Keratinocyte (primary cell): Measurements from ENCODE around the gene PCED1A. TPM values are rescaled to one million over a fixed set of nuclear protein-coding genes. Genes with fewer than 3 reads are reported as not detected.
A peak's percentile ranks its signal among the peaks of the same experiment; 100 is the strongest.

Source experiments
- DNase-seq: peaks from one replicate; pipeline ENCODE4 v3.0.0-alpha.2; 2011; ENCODE audit warnings: low read depth, missing footprints, low spot score
- FAIRE-seq: peaks from 2 replicates; lab custom pipeline; 2011; peaks lifted over from hg19 to GRCh38; lab: Jason Lieb, UNC
- H2AFZ ChIP-seq: 2 replicates; pipeline ENCODE4 v1.6.0; 2012; ENCODE audit warnings: low read length, control low read depth, inconsistent platforms; ENCODE audit not compliant: control insufficient read depth
- H3K27ac ChIP-seq: 2 replicates; pipeline ENCODE4 v1.5.1; 2011; ENCODE audit warnings: low read length; ENCODE audit not compliant: control insufficient read depth, insufficient read depth
- H3K27me3 ChIP-seq: 3 replicates; pipeline ENCODE4 v1.6.0; 2011; ENCODE audit warnings: low read length; ENCODE audit not compliant: control insufficient read depth, insufficient read depth; ENCODE audit errors: extremely low read depth
- H3K36me3 ChIP-seq, 2 experiments: 2 replicates in 1 of 2; 3 replicates in 1 of 2; pipeline ENCODE4 v1.5.1; 2011; ENCODE audit warnings: low read length in 2 of 2, mild to moderate bottlenecking in 1 of 2; ENCODE audit not compliant: control insufficient read depth in 2 of 2, insufficient read depth in 2 of 2; ENCODE audit errors: extremely low read depth in 1 of 2
- H3K4me1 ChIP-seq: 3 replicates; pipeline ENCODE4 v1.5.1; 2011; ENCODE audit warnings: low read length; ENCODE audit not compliant: control insufficient read depth, insufficient read depth; ENCODE audit errors: extremely low read depth
- H3K4me2 ChIP-seq: 3 replicates; pipeline ENCODE4 v1.6.0; 2011; ENCODE audit warnings: low read depth, low read length; ENCODE audit not compliant: control insufficient read depth, insufficient read depth; ENCODE audit errors: extremely low read depth
- H3K4me3 ChIP-seq, 3 experiments: fragments of 200-600 bp in 1 of 3; sonication (generic) in 1 of 3; 2 replicates in 2 of 3; 3 replicates in 1 of 3; pipeline ENCODE4 v1.5.1; 2011 to 2016; ENCODE audit warnings: low read length in 3 of 3, mild to moderate bottlenecking in 3 of 3, control low read depth in 2 of 3, inconsistent platforms in 1 of 3, low read depth in 1 of 3, mixed read lengths in 1 of 3, mixed run types in 1 of 3, moderate library complexity in 1 of 3; ENCODE audit not compliant: control insufficient read depth in 2 of 3, insufficient read depth in 2 of 3; ENCODE audit errors: extremely low read depth in 1 of 3
- H3K79me2 ChIP-seq: 2 replicates; pipeline ENCODE4 v1.6.0; 2012; ENCODE audit warnings: low read length; ENCODE audit not compliant: control insufficient read depth, insufficient read depth
- H3K9ac ChIP-seq: 3 replicates; pipeline ENCODE4 v1.6.0; 2011; ENCODE audit warnings: low read length; ENCODE audit not compliant: control insufficient read depth, insufficient read depth; ENCODE audit errors: extremely low read depth
- H3K9me1 ChIP-seq: 3 replicates; pipeline ENCODE4 v1.6.0; 2011; ENCODE audit warnings: low read length; ENCODE audit not compliant: control insufficient read depth, insufficient read depth; ENCODE audit errors: extremely low read depth
- H3K9me3 ChIP-seq: 2 replicates; pipeline ENCODE4 v1.5.1; 2012; ENCODE audit warnings: low read depth, low read length; ENCODE audit not compliant: control insufficient read depth
- H4K20me1 ChIP-seq: 3 replicates; pipeline ENCODE4 v1.6.0; 2011; ENCODE audit warnings: low read length; ENCODE audit not compliant: control insufficient read depth, insufficient read depth; ENCODE audit errors: extremely low read depth
- CTCF ChIP-seq, 3 experiments: IDR thresholded peaks in 1 of 3; conservative IDR thresholded peaks in 1 of 3; optimal IDR thresholded peaks in 1 of 3; 2 replicates in 2 of 3; 3 replicates in 1 of 3; pipeline versions ENCODE3 to v1.5.1; 2011; ENCODE audit warnings: low read length in 3 of 3, mild to moderate bottlenecking in 3 of 3, moderate library complexity in 2 of 3, control low read depth in 1 of 3, inconsistent platforms in 1 of 3; ENCODE audit not compliant: insufficient read depth in 2 of 3; ENCODE audit errors: extremely low read depth in 1 of 3
- EZH2 ChIP-seq: IDR thresholded peaks from one replicate; pipeline ENCODE4 v1.6.1; 2012; ENCODE audit warnings: inconsistent platforms, mild to moderate bottlenecking, low read length, moderate library complexity
- dilution Hi-C: fragments of 300-500 bp; cut with MboI; formaldehyde crosslinking; loops from one replicate; pipeline ENCODE4 v1.7.0; 2020; ENCODE audit warnings: low sequenced_read_pairs; ENCODE audit not compliant: extremely low pct_ligation_motif_present
- polyA minus RNA-seq, 3 experiments: library from RNA; depleted of rRNA, polyadenylated mRNA; stranded (reverse); fragments of >200 nt; gene quantifications; 1 replicate in 1 of 3; 2 replicates in 1 of 3; 3 replicates in 1 of 3; pipeline ENCODE4 v1.2.3, GENCODE V29; 2011
- polyA plus RNA-seq, 5 experiments: library from polyadenylated mRNA; depleted of rRNA in 3 of 5; stranded (reverse) in 3 of 5; stranded (forward) in 1 of 5; unstranded in 1 of 5; fragments of >200 nt; gene quantifications; 1 replicate in 1 of 5; 2 replicates in 3 of 5; 3 replicates in 1 of 5; pipeline versions ENCODE4 v1.2.1 to v1.2.3, GENCODE V29; 2011 to 2012; ENCODE audit warnings: missing spikeins in 2 of 5, low read depth in 1 of 5, low replicate concordance in 1 of 5

Gene PCED1A
- 4.7 to 9.9 TPM (median 5.6 TPM) in 3 replicates for polyA plus RNA-seq
- 4.5 TPM for polyA plus RNA-seq (2011; ENCODE audit: low read depth)
- polyA plus RNA-seq (2011; cell fraction: cytosol; rRNA removed) = 1.8 and 3.5 TPM in 2 replicates
- 27.9 and 29.9 TPM in 2 replicates for polyA plus RNA-seq (2011; cell fraction: nucleus; rRNA removed)
- polyA plus RNA-seq (2012; ENCODE audit: low replicate concordance) = 5.7 and 8.8 TPM in 2 replicates
- 1.6 to 4.3 TPM (median 3.1 TPM) in 3 replicates for polyA minus RNA-seq
- polyA minus RNA-seq (2011; cell fraction: cytosol; rRNA and poly(A)+ RNA removed) = 6.1 TPM
- polyA minus RNA-seq (2011; cell fraction: nucleus; rRNA and poly(A)+ RNA removed) = 5.9 and 6.2 TPM in 2 replicates

GRCh38 chr20:2840138-2840966 is at the start of gene PCED1A, which contains the start of gene VPS16:
Gene PCED1A, minus strand, starts transcription at chr20:2840655. Its CDS starts 743 bp downstream, at chr20:2839912.
Gene VPS16, plus strand, starts transcription at chr20:2840745. Its CDS starts 30 bp downstream, at chr20:2840775.
- H3K36me3 ChIP-seq = no peaks in the 10 kb centered on the region
- H3K4me3 ChIP-seq = peak within 1 kb of the TSS; percentile 74 to 85 (median 75)
- H3K4me2 ChIP-seq = peak within 1 kb of the TSS; percentile 87
- H3K79me2 ChIP-seq = no peaks in the 10 kb centered on the region
- H3K27ac ChIP-seq = peak within 1 kb of the TSS; percentile 78
- FAIRE-seq (no peak), DNase-seq (no peak)
- peaks cover 2% of the 10 kb centered on the region for H3K9me1 ChIP-seq
- TF ChIP-seq EZH2 (no peak), CTCF (optimal IDR thresholded peaks at IDR 0.05 in 1 of 3, IDR thresholded peaks at IDR 0.05 in 1 of 3, conservative IDR thresholded peaks at IDR 0.05 in 1 of 3; ENCODE audit: extremely low read depth in 1 of 3, insufficient read depth in 2 of 3, low read length in 3 of 3) (no peak)
- dilution Hi-C loops = no loop called here
- H4K20me1 ChIP-seq = no peaks in the 10 kb centered on the region
- H3K4me1 ChIP-seq = peaks cover 6% of the 10 kb centered on the region
- peak within 1 kb of the TSS; percentile 97 for H2AFZ ChIP-seq
- no peaks in the 10 kb centered on the region for H3K27me3 ChIP-seq
- H3K9ac ChIP-seq = peak within 1 kb of the TSS; percentile 81
- no peaks in the 10 kb centered on the region for H3K9me3 ChIP-seq

- no peak for DNase-seq
- Histone ChIP-seq H3K79me2 (peaks cover 46% of the 10 kb centered on the region), H3K4me2 (no peak overlapping the region), H3K36me3 (no peaks in the 10 kb centered on the region), H3K27me3 (no peaks in the 10 kb centered on the region), H3K27ac (peak overlapping the region; percentile 7), H2AFZ (no peak overlapping the region), H3K9me1 (no peaks in the 10 kb centered on the region), H3K9ac (no peak overlapping the region), H4K20me1 (no peaks in the 10 kb centered on the region), H3K9me3 (no peaks in the 10 kb centered on the region), H3K4me1 (peaks cover 10% of the 10 kb centered on the region), H3K4me3 (no peak overlapping the region)
- dilution Hi-C loops = no loop called here
- FAIRE-seq = no peak
- TF ChIP-seq EZH2 (no peak), CTCF (optimal IDR thresholded peaks at IDR 0.05 in 1 of 3, IDR thresholded peaks at IDR 0.05 in 1 of 3, conservative IDR thresholded peaks at IDR 0.05 in 1 of 3; ENCODE audit: extremely low read depth in 1 of 3, insufficient read depth in 2 of 3, low read length in 3 of 3) (no peak)
These were observed 49.3 kb upstream of the PCED1A start for GRCh38 chr20:2889797-2890196.
